GM12873 (cell line): ENCODE measurements around the gene ARMC9.

Experiments used
- CTCF ChIP-seq: IDR thresholded peaks from 2 replicates; pipeline ENCODE4 v1.5.1; 2012; ENCODE audit warnings: low read depth, mild to moderate bottlenecking, moderate library complexity, low read length, control low read depth; ENCODE audit not compliant: insufficient read depth; ENCODE audit errors: missing control alignments

ARMC9 gene

GRCh38 chr2:231290321-231291015, 92.0 kb downstream of the ARMC9 start:
- TF ChIP-seq CTCF, result no peak

- no peak for TF ChIP-seq CTCF
These were observed 94.2 kb downstream of the ARMC9 start for GRCh38 chr2:231292472-231293134.

- no peak for TF ChIP-seq CTCF
These were observed 94.7 kb downstream of the ARMC9 start for GRCh38 chr2:231293163-231293562.

GRCh38 chr2:231294116-231294515, 95.7 kb downstream of the ARMC9 start:
- no peak for TF ChIP-seq CTCF

GRCh38 chr2:231294571-231295362, 96.3 kb downstream of the ARMC9 start:
- TF ChIP-seq CTCF, result no peak

GRCh38 chr2:231295363-231295655, 96.9 kb downstream of the ARMC9 start:
- no peak for TF ChIP-seq CTCF

GRCh38 chr2:231296401-231296974, 98.1 kb downstream of the ARMC9 start:
- TF ChIP-seq CTCF, result no peak
